Measurements from ENCODE around the gene RNF213. TPM values are rescaled to one million over a fixed set of nuclear protein-coding genes. Genes with fewer than 3 reads are reported as not detected.
A peak's percentile ranks its signal among the peaks of the same experiment; 100 is the strongest.

The RNF213 gene
- total RNA-seq, 1 experiment from 2014 or later, result 71.4 TPM

DNA sequence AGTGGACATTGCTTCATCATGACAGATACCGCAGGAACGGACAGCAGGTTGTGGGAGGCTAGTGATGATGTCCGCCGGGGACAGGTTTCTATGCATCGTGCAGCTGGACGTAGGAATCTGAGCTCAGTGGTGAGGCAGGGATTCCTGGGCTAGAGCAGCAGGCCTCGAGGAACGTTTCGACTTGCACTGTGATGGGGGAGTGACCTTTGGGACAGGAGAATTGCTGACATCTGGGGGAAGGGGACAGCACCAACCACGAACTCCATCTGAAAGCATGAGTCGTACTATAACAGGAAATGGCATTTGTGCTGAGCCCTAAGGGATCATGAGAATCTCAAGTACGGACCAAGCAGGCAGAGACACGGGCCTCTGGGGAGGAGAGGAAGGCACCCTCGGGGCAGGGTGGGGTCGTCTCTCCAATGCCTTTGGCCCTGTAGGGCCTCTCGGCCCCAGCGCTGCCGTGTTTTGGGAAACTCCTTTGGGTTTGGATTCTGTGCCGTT is 88.5 kb downstream of the RNF213 start:
- Histone ChIP-seq H3K4me1 (ENCODE audit: insufficient read depth, low read length) (no peaks in the 10 kb centered on the region; the same call in 1 of the 2 replicates), H3K79me2 (ENCODE audit: low read length) (no peaks in the 10 kb centered on the region), H3K27ac (ENCODE audit: low read length) (no peak overlapping the region), H3K9ac (ENCODE audit: low read length) (no peak overlapping the region), H4K20me1 (ENCODE audit: low read length) (no peaks in the 10 kb centered on the region), H3K4me2 (ENCODE audit: low read length) (no peak overlapping the region), H3K9me2 (replicated peaks; ENCODE audit: low read length) (no peaks in the 10 kb centered on the region), H3K36me3 (ENCODE audit: low read depth, low read length) (peaks cover 78% of the 10 kb centered on the region), H3K4me3 (ENCODE audit: low read length) (no peak overlapping the region), H3K27me3 (ENCODE audit: low read length) (no peaks in the 10 kb centered on the region), H2AFZ (ENCODE audit: low read length) (no peak overlapping the region), H3F3A (ENCODE audit: low read length, unreplicated experiment) (no peaks in the 10 kb centered on the region), H3K9me3 (ENCODE audit: low read length) (no peaks in the 10 kb centered on the region)
- TF ChIP-seq, protein P1, sequence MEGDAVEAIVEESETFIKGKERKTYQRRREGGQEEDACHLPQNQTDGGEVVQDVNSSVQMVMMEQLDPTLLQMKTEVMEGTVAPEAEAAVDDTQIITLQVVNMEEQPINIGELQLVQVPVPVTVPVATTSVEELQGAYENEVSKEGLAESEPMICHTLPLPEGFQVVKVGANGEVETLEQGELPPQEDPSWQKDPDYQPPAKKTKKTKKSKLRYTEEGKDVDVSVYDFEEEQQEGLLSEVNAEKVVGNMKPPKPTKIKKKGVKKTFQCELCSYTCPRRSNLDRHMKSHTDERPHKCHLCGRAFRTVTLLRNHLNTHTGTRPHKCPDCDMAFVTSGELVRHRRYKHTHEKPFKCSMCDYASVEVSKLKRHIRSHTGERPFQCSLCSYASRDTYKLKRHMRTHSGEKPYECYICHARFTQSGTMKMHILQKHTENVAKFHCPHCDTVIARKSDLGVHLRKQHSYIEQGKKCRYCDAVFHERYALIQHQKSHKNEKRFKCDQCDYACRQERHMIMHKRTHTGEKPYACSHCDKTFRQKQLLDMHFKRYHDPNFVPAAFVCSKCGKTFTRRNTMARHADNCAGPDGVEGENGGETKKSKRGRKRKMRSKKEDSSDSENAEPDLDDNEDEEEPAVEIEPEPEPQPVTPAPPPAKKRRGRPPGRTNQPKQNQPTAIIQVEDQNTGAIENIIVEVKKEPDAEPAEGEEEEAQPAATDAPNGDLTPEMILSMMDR (conservative IDR thresholded peaks at IDR 0.05; ENCODE audit: low read depth, low read length), result no peak
- no peak for TF ChIP-seq EZH2 (IDR thresholded peaks at IDR 0.05; ENCODE audit: low read length, unreplicated experiment)
- no peak for TF ChIP-seq EZH2phosphoT487 (IDR thresholded peaks at IDR 0.05; ENCODE audit: borderline replicate concordance, low read length)
- peak; percentile 16 for DNase-seq
- CTCF ChIA-PET, result no interaction called here
- no TSS peak for BruUV-seq (replicated peaks)
- ATAC-seq, result peak; percentile 36
- intact Hi-C loops (cut with micrococcal nuclease), result no loop called here
- POLR2A ChIA-PET (ENCODE audit: unreplicated experiment), result no interaction called here

DNA sequence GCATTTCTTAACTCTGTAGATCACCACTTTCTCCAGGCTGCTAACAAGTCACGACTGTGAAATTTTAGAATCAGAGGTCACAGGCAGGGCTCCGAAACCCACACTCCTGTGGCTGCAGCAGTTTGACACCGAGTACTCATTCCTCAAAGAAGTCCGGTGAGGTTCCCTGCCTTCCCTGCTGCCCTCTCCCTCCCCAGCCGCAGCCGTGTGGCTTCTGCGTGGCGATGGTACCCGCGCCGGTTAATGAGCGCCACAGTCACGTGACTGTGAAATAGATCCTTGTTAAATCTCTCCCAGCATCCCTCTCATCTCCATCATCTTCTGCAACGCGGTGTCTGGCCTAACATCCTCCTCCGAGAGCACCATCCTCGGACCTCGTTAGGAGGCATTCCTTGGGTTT is 89.1 kb downstream of the RNF213 start:
- Histone ChIP-seq H3K4me1 (ENCODE audit: insufficient read depth, low read length) (no peaks in the 10 kb centered on the region; the same call in 1 of the 2 replicates), H4K20me1 (ENCODE audit: low read length) (no peaks in the 10 kb centered on the region), H3K79me2 (ENCODE audit: low read length) (no peaks in the 10 kb centered on the region), H2AFZ (ENCODE audit: low read length) (no peak overlapping the region), H3K4me3 (ENCODE audit: low read length) (no peak overlapping the region), H3F3A (ENCODE audit: low read length, unreplicated experiment) (no peaks in the 10 kb centered on the region), H3K9me2 (replicated peaks; ENCODE audit: low read length) (no peaks in the 10 kb centered on the region), H3K9me3 (ENCODE audit: low read length) (no peaks in the 10 kb centered on the region), H3K27me3 (ENCODE audit: low read length) (no peaks in the 10 kb centered on the region), H3K4me2 (ENCODE audit: low read length) (no peak overlapping the region), H3K36me3 (ENCODE audit: low read depth, low read length) (peaks cover 78% of the 10 kb centered on the region), H3K27ac (ENCODE audit: low read length) (no peak overlapping the region), H3K9ac (ENCODE audit: low read length) (no peak overlapping the region)
- DNase-seq (no peak), ATAC-seq (no peak)
- intact Hi-C loops (cut with micrococcal nuclease), result no loop called here
- TF ChIP-seq EZH2phosphoT487 (IDR thresholded peaks at IDR 0.05; ENCODE audit: borderline replicate concordance, low read length) (no peak), EZH2 (IDR thresholded peaks at IDR 0.05; ENCODE audit: low read length, unreplicated experiment) (no peak)
- TF ChIP-seq, protein P1 (conservative IDR thresholded peaks at IDR 0.05; ENCODE audit: low read depth, low read length), result no peak
- CTCF ChIA-PET, result no interaction called here
- POLR2A ChIA-PET (ENCODE audit: unreplicated experiment), result no interaction called here
- no TSS peak for BruUV-seq (replicated peaks)

DNA sequence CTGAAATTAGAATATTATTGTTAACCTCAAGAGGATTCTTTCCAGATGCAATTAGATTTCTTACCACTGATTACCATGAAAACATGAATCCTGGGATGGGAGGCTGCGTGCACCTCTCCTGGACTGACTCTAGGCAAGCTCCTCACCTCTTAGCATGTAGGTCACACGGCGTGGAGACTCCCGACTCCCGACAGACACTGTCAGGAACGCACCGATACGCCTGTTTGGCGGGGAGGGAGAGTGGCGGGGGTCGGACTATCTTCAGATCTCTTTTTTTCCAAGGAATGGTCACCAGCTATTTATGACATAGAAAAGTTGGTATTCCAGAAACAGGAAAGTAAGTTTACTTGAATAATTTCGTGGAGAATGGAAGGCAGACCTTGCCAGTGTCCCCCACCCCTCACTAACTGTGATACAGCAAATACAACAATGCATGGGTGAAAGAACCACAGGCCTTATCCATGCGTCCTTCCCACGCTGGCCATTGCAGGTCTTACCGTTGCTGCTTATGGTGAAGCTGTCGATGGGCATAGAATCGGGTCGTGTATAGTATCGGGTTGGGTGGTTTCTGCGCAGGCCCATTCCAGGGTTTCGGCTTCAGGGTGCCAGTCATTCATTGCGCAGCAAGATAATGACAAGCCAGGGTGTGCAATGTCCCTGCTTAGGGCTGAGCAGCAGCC is 91.7 kb downstream of the RNF213 start:
- Histone ChIP-seq H3K9me2 (replicated peaks; ENCODE audit: low read length) (no peaks in the 10 kb centered on the region), H3K4me3 (ENCODE audit: low read length) (no peak overlapping the region), H3K4me1 (ENCODE audit: insufficient read depth, low read length) (no peaks in the 10 kb centered on the region; the same call in 1 of the 2 replicates), H3K27ac (ENCODE audit: low read length) (no peak overlapping the region), H4K20me1 (ENCODE audit: low read length) (no peaks in the 10 kb centered on the region), H3K36me3 (ENCODE audit: low read depth, low read length) (peaks cover 52% of the 10 kb centered on the region), H3K9ac (ENCODE audit: low read length) (no peak overlapping the region), H3K9me3 (ENCODE audit: low read length) (no peaks in the 10 kb centered on the region), H3K4me2 (ENCODE audit: low read length) (no peak overlapping the region), H3K79me2 (ENCODE audit: low read length) (no peaks in the 10 kb centered on the region), H2AFZ (ENCODE audit: low read length) (no peak overlapping the region), H3K27me3 (ENCODE audit: low read length) (no peaks in the 10 kb centered on the region), H3F3A (ENCODE audit: low read length, unreplicated experiment) (no peaks in the 10 kb centered on the region)
- POLR2A ChIA-PET (ENCODE audit: unreplicated experiment), result no interaction called here
- no peak for TF ChIP-seq EZH2 (IDR thresholded peaks at IDR 0.05; ENCODE audit: low read length, unreplicated experiment)
- TF ChIP-seq, protein P1 (conservative IDR thresholded peaks at IDR 0.05; ENCODE audit: low read depth, low read length), result no peak
- no peak for TF ChIP-seq EZH2phosphoT487 (IDR thresholded peaks at IDR 0.05; ENCODE audit: borderline replicate concordance, low read length)
- TSS peak; percentile 2 for BruUV-seq (replicated peaks)
- intact Hi-C loops (cut with micrococcal nuclease), result no loop called here
- CTCF ChIA-PET, result no interaction called here
- DNase-seq (no peak), ATAC-seq (no peak)
